Activated CD8-positive, alpha-beta memory T cell treated with anti-CD3 and anti-CD28 coated beads, Interleukin-2, amount 50 U/mL, for 24 hours (primary cell): ENCODE measurements around the gene ADAM33.

Experiments used
- DNase-seq: peaks from one replicate; pipeline ENCODE4 v3.0.0-alpha.2; 2020; ENCODE audit errors: extremely low read depth

ADAM33 gene

GRCh38 chr20:3710011-3710466, 28.2 kb upstream of the ADAM33 start:
- no peak for DNase-seq

GRCh38 chr20:3707508-3707899, 25.7 kb upstream of the ADAM33 start:
- DNase-seq = no peak

GRCh38 chr20:3706774-3707507, 25.1 kb upstream of the ADAM33 start:
- no peak for DNase-seq

DNA sequence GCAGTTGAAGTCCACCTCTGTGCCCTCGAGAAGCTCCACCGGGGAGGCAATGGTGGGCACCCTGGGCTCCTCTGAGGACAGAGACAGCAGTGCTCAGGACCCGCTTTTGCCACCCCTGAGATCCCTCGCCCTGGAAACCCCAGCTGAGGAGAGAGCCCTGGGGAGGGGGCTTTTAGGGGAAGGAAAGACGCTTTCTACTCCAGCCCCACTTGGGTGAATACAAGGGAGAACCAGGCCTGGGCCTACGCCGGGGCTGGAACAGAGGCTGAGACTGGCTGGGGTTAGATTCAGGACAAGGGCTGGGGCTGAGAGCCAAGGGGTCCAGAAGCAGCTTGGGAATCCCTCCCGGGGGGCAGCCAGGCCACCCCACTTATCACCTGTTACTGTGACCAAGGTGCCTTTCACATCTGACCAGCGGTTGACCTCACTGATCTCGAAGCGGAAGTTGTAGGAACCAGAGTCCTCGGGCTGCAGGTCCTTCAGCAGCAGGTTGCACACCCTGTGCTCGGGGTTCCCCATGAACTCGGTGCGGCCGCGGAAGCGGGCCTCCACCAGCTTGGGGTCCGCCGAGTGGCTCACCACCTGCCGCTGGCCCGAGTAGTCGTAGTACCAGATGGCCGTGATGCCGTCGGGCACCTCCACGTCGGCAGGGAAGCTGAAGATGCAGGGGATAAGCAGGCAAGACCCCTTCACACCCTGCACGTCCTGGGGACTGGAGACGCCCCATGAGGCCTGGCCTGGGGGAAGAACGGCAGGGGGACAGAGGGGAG, 24.3 kb upstream of the ADAM33 start:
- no peak for DNase-seq

- DNase-seq = no peak
These were observed 23.7 kb upstream of the ADAM33 start for GRCh38 chr20:3705491-3705969.

GRCh38 chr20:3704087-3704486, 22.3 kb upstream of the ADAM33 start:
- DNase-seq = no peak

- no peak for DNase-seq
These were observed 21.0 kb upstream of the ADAM33 start for GRCh38 chr20:3702611-3703391.

DNA sequence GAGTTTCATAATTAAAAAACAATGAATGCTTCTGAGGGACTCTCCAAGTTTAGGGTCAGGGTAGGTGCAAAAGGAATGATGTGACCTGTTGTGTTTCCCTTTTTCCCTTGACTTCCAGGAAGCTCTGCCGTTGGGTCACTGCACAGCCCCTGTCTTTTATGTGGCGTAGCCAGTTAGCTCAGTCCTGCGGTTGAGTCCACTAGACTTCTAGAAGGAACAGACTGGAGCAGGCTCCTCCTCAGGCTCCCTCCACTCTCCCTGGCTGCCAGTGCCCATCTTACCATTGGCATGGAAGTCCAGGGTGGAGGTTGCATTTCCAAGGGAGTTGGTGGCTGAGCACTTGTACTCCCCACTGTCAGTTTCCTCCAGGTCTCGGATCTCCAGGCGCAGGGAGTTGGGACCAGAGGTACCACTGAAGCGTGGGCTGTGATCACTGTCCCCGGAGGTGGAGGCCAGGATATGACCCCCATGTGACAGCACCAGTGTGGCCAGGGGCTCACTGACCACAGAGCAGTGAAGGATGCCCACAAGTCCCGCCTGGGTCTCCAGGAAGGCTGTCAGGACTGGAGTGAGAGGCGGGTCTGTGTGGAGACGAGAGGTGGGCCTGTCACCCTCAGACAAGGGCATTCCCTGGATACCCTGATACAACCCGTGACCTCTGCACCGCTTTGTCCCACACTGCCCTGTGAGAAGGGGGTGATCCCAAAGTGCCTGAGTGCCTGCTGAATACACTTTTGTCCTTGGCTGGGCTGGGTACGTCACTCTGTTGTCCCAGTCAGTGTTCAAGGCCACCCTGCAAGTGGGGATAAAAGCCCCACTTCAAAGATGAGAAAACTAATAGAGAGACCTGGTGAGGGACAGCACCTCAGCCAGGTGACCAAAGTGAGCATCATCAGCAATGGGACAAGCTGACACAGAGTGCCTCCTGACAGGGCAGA, 19.5 kb upstream of the ADAM33 start:
- no peak for DNase-seq

DNA sequence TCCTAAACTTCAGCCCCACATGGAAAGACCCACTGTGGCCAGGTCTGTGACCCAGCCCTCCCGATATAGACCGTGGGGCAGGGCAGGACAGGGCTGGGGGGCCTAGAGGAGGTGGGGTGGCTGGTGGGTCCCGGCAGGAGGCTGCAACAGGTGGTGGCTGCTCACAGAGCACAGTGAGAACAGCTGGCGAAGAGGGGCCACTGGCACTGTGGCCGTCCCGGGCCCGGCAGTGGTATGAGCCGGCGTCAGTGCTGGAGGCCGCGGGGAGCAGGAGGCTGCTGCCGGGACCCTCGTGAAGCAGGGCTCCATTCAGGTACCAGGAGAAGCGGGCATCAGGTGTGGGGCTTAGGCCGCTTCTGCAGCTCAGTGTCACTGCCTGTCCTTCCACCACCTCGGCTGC, 17.2 kb upstream of the ADAM33 start:
- no peak for DNase-seq

GRCh38 chr20:3698591-3699001, 16.8 kb upstream of the ADAM33 start:
- DNase-seq = no peak

- DNase-seq = no peak
These were observed 15.9 kb upstream of the ADAM33 start for GRCh38 chr20:3697588-3698305.

GRCh38 chr20:3696745-3697587, 15.2 kb upstream of the ADAM33 start:
- no peak for DNase-seq

DNA sequence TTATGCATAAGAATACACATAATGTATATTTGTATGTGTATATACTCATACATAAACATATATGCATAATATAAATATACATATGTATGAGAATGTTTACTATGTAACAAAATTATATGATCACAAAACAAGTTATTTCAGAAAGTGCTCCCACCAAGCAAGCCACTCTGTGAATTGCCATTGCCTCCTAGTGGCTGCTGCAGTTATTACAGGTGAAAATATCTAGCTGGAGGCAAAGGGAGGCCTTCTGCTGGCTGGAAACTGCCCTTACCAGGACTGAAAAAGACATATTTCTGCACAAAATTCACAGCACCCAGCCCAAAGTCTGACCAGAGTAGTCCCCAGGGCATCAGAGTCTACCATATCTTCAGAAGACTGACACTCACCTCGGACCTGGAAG, 14.4 kb upstream of the ADAM33 start:
- no peak for DNase-seq

DNA sequence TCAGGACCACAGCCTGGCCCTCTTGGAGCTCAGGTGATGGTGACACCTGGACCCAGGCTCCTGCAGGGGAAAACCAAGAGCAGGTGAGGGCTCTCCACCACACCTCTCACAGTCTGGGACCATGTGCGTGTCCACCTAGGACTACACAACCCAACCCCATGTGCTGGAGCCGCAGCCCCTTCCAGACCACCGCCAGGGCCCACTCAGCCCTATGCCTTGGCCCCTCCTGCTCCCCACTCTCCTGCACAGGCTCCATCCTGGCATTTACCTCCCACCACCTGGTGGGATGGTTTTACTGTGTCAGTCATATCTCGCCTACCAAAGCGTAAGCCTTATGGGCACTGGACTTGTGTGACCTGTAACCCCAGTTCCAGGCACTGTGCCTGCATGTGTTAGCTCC, 13.1 kb upstream of the ADAM33 start:
- DNase-seq = no peak

DNA sequence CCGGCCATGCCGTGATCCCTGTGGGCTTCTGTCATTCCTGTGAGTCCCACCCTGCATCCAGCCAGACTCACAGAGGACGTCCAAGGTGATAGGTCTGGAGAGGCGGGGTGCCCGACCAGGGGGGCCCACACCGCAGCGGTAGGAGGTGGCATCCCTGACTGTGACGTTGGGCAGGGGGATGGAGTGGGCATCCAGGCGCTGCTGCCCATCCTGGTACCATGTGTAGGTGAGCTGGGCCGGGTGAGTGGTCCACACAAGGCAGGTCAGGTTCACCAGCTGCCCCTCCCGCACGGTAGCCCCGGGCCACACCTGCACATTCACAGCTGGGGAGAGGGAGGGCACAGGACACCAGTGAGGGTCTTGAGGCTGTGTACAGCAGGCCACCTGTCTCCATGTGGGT, 11.6 kb upstream of the ADAM33 start:
- DNase-seq = no peak

GRCh38 chr20:3692706-3693294, 11.0 kb upstream of the ADAM33 start:
- no peak for DNase-seq

- DNase-seq = no peak
These were observed 10.1 kb upstream of the ADAM33 start for GRCh38 chr20:3691897-3692296.

GRCh38 chr20:3691306-3691705, 9.5 kb upstream of the ADAM33 start:
- DNase-seq = no peak

- no peak for DNase-seq
These were observed 8.6 kb upstream of the ADAM33 start for GRCh38 chr20:3690413-3690812.
